HG03378 (cell line): ENCODE results near the gene UBXN10.

ENCODE experiments used
- ATAC-seq: cut with Tn5 transposase; IDR thresholded peaks from one replicate; pipeline ENCODE4 v1.9.1; 2021; ENCODE audit warnings: mild to moderate bottlenecking, moderate library complexity; ENCODE audit not compliant: unreplicated experiment

The UBXN10 gene

DNA sequence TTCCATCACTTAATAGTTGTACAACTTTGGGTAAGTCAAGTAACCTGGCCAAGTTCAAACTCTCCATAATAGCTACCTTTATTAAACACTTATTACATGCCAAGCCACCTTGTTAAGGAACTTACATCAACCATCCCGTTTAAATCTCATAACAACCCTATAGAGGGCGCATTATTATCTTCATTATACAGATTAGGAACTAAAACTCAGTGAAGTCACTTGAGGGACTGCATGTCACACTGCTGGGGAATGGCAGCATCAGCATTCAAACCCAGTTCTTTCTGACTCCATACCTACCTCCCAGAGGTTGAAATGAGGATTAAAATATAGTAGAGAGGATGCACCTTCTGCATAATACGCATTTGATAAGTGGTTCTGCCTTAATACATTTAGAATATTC is 47.5 kb downstream of the UBXN10 start:
- no peak for ATAC-seq

DNA sequence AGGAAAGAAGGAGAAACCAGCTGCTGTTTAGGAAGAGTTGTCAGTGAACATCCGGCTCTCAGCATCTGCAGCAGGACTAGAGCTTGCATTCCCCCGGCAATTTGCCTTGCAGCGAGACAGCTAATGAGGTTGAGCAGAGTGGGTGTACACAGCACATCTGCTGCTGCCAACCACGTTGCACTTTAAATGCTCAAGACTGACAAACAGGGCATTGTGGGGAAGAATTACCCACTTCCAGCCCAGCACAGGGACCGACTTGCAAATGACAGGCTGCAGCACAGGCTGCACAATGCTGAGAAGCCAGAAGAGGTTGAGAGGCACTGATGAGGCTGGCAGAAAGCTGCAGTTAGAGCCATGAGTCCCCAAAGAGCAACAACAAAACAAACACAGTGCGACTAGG is 48.0 kb downstream of the UBXN10 start:
- no peak for ATAC-seq

GRCh38 chr1:20234788-20235535 is 49.1 kb downstream of the UBXN10 start:
- no peak for ATAC-seq

GRCh38 chr1:20237646-20238045 is 51.8 kb downstream of the UBXN10 start:
- ATAC-seq = no peak

GRCh38 chr1:20240012-20240411 is 54.1 kb downstream of the UBXN10 start:
- ATAC-seq = no peak

- ATAC-seq = no peak
These were observed 57.1 kb downstream of the UBXN10 start for GRCh38 chr1:20242890-20243479.
